NB4 (cell line): ENCODE data around the gene PLEKHA6.

Experiments used
- CTCF ChIP-seq: IDR thresholded peaks from one replicate; pipeline ENCODE4 v1.5.1; 2012; ENCODE audit warnings: low read depth, low read length
- POLR2A ChIP-seq: IDR thresholded peaks from 2 replicates; pipeline ENCODE4 v1.6.1; 2011; ENCODE audit warnings: mild to moderate bottlenecking; ENCODE audit not compliant: insufficient read length; ENCODE audit errors: extremely low read depth

- no peak for TF ChIP-seq POLR2A
- no peak for TF ChIP-seq CTCF
These were observed 109.2 kb downstream of the PLEKHA6 start for GRCh38 chr1:204250428-204251030.
